ENCODE data around the gene NDUFS3. TPM values are rescaled to one million over a fixed set of nuclear protein-coding genes. Genes with fewer than 3 reads are reported as not detected.
"Not testable (repeated sequence)": the region's sequence is repeated elsewhere in the genome, so short reads cannot be mapped to it uniquely, and the experiment has no call there.

The NDUFS3 gene
- 94.6 and 122 TPM in 2 replicates for total RNA-seq (2014; rRNA removed; shearing (Covaris generic))

DNA sequence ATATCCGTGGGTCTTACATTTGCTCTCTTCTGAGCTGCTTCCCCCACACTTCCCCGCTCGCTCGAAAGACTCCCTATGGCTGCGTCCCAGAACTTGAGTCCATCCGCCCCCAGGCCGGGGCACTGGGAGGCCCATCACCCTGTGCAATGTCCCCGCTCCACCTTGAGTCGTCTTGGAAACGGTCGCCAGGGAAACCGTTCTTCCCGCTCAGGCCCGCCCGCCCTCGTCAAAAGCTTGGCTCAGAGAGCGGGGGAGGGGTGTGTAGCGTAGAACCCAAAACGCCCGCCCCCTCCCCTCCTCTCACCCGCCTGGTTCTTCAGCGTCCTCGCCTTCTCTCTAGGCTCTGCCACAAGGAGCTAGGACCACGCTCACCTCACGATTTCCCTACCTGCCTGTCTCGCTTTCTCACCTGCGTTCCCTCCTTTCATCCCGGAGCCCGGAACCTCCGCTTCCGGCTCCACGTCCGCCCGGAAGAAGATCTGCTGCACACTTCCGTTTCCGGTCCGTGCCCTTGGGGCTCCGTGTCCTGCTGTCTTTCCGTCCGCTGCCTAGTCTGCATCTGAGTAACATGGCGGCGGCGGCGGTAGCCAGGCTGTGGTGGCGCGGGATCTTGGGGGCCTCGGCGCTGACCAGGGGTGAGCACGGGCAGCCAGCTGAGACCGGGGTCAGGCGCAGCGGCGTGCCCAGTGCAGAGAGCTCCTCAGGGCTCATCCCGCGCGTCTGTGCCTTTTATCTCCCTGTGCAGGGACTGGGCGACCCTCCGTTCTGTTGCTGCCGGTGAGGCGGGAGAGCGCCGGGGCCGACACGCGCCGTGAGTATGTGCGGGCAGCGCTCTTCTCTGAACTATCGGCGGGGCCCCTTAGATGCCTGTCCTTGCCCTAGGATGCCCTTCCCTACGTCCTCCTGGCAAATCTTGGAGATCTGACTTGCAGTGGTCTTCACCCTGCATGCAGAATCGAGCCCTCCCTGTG is at the start of gene NDUFS3, which contains the start of gene KBTBD4:
TSS of gene NDUFS3 (plus strand) at position 551 of the 971 bp plus-strand sequence. CDS start at position 569, 18 bp downstream.
TSS of gene KBTBD4 (minus strand) at position 447 of the 971 bp plus-strand sequence. CDS start at position 428, 19 bp downstream.
- DNase-seq (ENCODE audit: low spot score): peak; percentile 82

DNA sequence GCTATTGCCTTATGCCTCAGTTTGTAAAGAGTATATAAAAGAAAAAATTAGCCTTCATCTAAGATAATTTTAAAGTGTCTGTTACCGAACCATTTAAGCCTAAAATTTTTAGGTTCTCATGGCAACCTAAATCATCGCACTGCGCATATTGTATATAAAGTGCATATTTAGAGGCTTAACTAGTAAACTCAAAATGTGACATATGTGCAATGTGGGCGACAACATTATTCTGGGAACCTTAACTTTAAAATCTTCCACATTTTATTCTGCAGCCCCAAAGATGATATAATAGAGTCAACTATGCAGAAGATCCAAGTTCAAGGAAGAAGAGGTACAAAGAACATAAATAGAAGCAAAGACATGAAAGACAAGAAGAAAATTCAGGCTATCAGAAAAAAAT is 48.9 kb upstream of the NDUFS3 start:
- DNase-seq (ENCODE audit: low spot score): no peak

DNA sequence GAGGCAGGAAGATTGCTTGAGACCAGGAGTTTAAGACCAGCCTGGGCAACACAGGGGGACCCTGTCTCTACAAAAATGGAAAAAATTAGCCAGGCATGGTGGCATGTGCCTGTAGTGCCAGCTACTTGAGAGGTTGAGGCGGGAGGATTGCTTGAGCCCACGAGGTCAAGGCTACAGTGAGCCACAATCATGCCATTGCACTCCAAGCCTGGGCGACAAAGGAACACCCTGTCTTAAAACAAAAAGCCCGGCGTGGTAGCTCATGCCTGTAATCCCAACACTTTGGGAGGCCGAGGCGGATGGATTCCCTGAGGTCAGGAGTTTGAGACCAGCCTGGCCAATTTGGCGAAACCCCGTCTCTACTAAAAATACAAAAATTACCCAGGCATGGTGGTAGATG is 48.2 kb upstream of the NDUFS3 start:
- not testable (repeated sequence) for DNase-seq (ENCODE audit: low spot score)

DNA sequence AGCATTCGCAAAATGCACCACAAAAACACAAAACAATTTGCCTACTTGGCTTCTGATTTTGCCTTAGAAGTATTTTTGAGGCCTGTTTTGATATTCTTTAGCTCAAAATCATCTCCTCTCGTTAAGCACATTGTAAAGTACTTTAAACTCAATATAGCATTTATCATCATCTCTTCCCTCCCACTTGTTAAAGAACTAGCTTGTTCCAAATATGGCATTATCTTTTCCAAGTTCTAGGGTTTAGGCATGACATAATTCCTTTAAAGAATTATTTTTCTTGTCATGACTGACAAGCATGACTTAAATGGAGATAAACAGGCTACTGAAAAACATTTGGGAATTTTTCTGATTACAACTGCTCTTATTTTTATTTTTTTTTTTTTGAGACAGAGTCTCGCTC is 47.2 kb upstream of the NDUFS3 start:
- no peak for DNase-seq (ENCODE audit: low spot score)

DNA sequence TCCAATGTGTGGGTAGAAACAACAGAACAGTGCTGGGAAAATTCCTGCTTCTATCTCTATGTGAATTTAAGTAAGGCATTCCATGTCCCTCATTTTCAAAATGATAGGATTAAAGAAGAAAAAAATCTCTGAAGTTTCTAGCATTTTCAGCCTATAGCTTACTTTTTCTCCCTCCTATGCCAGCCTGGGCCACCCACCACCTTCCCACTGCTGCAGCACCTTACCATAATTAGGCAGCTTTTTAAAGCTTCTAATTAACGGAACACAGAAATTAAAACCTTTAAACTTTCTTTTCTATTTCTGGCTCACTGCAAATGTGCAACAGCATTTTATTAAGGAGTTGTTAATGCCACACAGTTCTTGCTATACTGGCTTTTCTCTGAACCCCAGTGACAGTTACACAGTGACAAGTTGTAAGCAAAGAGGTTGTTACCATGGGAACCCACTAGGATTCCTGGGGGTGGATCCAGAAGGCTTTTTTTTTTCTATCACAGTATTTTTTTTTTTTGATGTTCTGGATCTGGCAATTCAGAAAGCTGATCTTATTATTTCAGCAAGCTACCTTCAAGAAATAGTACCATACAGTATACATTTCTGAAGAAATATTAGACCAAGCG is 46.2 kb upstream of the NDUFS3 start:
- DNase-seq (ENCODE audit: low spot score): no peak

DNA sequence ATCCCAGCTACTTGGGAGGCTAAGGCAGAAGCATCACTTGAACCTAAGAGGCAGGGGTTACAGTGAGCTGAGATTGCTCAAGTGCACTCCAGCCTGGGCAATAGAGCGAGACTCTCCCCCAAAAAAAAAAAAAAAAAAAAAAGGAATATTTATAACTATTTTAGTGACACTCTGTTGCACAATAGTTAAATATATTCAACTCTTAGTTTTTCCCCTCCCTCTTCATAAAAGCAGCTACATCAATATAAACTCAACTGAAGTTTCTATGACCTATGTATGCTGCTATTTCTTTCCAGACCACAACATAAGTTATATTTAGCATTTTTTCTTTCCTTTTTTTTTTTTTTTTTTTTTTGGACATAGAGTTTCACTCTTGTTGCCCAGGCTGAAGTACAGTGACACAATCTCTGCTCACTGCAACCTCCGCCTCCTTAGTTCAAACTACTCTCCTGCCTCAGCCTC is 45.2 kb upstream of the NDUFS3 start:
- DNase-seq (ENCODE audit: low spot score): peak; percentile 33

DNA sequence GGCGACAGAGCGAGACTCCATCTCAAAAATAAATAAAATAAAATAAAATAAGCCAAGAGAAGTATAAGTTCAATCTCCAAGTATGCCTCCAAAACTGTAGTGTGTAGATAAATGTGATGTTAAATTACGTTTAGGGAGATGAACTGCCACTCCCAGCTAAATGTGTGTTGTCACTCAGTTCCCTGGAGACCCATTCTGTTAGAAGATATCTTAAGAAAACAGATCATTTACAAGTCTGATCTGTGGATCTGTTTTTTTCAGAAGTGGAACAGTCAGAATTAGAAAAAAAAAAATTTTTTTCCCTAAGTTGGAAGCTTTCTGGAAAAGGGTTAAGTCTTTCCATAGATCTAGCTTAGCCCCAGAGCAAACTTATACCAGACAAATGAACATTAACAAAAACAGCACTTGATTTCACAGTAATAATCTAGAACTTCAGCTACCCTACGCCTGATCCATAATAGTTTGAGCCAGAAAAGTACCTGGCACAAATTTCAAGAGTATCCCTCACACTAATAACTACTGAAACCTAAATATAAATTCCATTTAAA is 44.1 kb upstream of the NDUFS3 start:
- DNase-seq (ENCODE audit: low spot score): no peak

DNA sequence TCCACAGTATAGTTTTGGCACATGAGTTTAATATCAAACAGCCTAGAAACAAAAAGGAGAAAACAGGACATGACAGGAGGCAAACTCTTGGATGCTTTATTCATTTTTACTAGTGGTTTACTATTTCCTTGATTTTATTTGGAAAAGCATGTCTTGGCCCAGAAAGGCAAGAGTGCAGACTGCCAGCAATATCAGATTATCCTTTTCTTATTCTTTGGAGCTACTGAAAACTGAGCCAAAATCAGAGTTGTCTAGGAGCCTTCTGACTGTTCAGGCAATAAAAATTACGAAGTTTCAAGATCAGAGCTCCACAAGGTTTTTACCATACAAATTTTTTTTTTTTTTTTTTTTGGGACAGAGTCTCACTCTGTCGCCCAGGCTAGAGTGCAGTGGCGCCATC is 42.0 kb upstream of the NDUFS3 start:
- DNase-seq (ENCODE audit: low spot score): no peak

DNA sequence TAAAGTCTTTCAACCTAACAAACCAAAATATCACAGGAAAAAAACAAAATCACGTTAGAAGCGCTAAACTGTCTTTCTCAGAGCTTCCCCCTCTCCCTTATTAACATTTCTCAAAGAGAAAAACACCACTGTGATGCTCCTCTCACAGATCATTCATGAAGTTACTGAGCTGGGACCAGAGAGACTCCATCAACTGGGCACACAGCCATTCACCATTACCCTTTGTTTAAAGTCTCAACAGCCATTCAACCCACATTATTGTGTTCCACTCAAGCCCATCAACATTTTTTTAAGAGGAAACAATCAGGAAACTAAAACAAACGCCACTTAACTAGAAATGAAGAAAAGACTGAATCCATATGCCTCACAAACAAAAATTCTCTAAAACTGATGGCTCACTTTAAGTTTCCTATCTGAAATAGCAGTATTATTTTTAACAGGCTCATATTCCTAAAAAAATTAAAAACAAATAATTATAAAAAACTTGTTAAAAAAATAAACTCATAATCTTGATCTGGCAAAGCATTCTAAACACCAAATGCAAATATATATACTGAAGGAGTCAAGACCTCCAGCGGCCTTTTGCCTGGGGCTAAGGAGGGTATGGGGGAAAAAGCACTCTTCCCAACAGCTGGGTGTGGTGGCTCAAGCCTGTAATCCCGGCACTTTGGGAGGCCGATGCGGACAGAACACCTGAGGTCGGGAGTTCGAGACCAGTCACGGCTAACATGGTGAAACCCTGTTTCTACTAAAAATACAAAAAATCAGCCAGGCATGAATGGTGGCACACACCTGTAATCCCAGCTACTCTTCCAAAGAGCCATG is 39.9 kb upstream of the NDUFS3 start:
- peak; percentile 41 for DNase-seq (ENCODE audit: low spot score)

DNA sequence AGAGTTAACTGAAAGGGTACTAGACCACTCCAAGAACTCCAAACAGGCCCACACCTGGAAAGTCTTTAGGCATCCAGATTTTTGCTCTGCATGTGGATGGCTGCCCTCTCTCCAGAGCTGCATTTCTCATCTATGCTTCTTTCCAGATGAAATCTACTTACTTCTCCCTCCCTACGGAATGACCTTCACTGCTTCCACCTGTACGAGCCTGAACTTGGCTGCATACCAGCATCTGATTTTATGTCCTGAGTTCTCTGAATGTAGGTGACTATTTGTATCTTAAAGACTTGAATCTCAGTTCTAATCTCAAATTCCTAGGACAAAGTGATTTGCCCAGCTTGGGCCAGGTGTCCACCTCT is 39.2 kb upstream of the NDUFS3 start:
- no peak for DNase-seq (ENCODE audit: low spot score)

DNA sequence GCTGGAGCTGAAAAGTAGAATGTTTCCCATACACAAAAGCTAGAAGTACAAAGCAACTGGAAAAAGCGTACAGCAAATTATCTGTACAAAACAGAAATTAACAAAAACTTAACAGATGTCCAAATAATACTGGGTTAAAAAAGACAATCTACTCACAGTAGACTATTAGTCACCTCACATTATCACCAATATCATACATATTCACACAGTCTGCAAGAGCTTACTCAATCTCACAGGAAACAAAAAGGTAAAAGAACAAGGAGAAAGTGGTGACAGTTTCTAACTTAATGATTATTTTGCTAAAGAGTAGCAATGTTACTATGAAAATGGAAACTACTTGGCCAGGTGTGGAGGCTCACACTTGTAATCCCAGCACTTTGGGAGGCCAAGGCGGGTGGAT is 37.8 kb upstream of the NDUFS3 start:
- DNase-seq (ENCODE audit: low spot score): no peak

DNA sequence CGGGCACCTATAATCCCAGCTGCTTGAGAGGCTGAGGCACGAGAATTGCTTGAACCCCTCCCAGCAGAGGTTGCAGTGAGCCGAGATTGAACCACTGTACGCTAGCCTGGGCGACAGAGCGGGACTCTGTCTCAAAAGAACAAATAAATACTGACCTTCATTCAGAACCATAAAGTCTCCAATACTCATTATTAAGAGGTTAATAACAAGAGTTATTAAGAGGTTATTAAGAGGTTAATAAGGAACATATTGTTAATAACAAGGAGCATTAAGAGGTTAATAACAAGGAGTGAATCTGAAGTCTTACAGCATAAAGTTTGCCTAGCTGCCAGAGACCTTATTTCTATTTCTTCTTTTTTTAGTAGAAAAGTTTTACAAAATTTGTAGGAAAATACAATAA is 33.6 kb upstream of the NDUFS3 start:
- no peak for DNase-seq (ENCODE audit: low spot score)

DNA sequence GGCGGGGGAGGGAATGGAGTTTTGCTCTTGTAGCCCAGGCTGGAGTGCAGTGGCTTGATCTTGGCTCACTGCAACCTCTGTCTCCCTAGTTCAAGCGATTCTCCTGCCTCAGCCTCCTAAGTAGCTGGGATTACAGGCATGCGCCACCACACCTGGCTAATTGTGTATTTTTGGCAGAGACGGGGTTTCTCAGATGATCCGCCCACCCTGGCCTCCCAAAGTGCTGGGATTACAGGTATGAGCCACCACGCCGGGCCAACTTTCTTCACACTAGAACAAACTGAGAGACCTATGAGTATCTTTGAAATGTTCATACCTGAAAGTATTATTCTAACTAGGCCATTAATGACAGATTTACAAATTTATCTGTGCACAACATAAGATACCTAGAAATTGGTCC is 32.6 kb upstream of the NDUFS3 start:
- DNase-seq (ENCODE audit: low spot score): not testable (repeated sequence)

DNA sequence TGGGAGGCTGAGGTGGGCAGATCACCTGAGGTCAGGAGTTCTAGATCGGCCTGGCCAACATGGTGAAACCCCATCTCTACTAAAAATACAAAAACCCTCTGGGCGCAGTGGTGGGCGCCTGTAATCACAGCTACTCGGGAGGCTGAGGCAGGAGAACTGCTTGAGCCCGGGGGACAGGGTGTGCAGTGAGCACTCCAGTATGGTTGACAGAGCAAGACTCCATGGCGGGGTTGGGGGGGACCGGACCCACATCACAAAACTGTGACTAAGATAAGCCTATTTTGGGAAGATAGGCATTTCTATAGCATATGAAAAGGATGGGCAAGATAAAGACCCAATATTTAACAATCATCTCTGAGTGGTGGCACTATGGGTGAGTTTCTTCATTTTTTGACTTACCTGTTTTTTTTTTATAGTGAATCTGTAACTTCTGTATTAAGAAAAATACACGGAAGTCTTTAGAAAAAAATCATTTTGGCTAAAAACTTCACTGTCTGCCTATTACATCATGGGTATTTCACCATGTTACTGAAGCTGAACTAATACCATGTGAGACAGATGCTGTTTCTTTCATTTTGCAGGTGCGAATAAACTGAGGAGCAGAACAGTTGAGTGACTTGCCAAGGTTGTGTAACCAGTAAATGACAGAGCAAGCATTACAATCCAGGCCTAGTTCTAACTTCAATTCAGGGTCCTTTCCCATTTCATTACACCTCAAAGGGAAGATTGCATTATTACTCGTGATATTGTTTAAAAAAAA is 28.4 kb upstream of the NDUFS3 start:
- no peak for DNase-seq (ENCODE audit: low spot score)

DNA sequence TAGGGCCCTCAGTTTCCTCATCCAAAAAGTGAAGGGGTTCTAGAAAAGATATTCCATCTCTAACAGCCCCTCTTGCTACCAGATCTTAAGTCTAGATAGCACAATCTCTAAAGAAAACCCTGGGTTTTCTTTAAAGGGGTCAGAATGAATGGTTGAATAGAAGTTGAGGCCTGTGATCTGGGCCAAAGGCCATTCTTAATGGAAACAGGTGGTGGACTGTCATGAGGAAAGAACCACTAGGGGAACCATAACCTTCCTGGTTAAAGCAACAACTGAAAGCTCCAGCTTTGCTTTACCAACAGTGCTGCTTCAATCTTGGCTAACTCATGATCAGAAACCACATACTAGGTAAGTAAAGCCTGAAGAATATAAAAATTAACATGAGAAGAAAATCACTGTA is 27.8 kb upstream of the NDUFS3 start:
- DNase-seq (ENCODE audit: low spot score): peak; percentile 42

DNA sequence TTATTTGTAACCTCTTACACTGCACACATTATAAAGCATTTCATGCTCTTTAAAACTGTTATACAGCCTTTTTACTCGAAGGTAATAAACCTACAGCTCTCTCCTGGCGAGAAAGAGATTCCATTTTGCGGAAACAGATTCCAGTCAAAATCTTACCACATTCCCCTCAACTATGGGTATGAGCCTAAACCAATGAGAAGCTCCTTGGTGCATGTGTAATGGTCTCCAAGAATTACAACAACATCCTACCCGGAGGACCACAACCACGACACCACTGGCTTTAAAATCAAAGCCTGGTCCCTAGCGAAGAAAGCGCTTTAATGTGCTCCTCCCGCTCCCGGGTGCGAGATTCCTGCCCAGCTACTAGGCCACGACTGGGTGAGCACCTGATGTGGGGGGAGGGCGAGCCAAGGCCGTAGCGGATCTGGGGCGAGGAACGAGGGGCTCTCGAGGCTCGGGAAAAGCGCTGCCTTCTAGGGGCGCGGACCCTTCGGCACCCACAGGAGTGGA is 26.8 kb upstream of the NDUFS3 start:
- no peak for DNase-seq (ENCODE audit: low spot score)

DNA sequence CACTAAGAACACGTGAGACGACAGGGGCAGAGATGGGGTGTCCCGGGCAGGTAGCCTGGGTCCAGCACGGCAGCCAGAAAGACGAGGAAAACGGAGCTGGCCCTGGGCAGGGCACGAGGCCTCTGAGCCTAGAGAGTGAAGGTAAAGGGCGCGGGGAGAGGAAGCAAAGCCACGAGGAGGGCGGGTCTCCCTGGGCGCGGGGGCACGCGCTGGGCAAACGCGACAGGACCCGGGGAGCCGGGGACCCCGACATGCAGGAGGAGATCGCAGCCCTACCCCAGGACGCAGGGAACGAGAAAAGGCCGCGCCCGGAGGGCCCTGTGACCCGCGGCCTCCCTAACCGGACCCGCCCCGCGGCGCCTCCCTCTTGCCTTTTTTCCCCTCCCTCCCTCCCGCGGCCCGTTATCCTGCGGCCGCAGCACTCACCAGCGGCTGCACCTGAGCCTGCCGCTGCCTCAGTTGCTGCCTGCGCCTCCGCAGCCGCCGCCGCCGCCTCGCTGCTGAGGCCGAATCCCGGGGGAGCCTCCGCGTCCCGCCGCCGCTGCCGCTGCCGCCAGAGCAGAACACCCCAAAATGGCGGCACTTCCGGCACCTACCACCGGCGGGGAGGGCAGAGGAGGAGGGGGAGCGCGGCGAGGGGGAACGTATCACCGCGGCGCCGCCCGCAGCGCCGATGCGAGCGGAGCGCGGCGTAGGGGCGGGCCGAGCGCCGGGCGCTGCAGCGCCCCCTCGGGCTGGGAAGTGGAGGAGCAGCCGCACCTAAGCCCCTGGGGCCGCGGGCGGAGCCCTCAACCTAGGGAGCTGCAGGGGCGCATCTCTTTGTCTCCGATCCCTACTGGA is 26.1 kb upstream of the NDUFS3 start, which contains the start of gene CELF1:
TSS of gene CELF1 (minus strand) at position 567 of the 840 bp plus-strand sequence. CDS start 53,609 bp downstream, outside the sequence.
- DNase-seq (ENCODE audit: low spot score): peak; percentile 87

DNA sequence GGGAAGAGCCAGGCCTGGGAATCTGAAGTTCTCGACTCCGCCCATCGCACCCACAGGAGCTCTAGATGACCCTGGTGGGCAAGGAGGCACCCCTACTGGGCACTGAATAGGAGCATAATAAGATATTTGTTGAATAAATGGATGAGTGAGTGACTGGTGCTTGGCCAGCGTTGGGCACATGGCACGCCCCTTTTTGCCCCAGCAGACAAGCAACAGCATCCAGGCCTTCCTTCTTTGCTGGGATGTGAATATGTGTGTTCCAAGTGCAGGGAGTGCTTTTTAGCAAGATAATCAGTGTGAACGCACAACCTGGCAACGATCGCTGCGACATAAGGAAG is 25.5 kb upstream of the NDUFS3 start:
- no peak for DNase-seq (ENCODE audit: low spot score)

DNA sequence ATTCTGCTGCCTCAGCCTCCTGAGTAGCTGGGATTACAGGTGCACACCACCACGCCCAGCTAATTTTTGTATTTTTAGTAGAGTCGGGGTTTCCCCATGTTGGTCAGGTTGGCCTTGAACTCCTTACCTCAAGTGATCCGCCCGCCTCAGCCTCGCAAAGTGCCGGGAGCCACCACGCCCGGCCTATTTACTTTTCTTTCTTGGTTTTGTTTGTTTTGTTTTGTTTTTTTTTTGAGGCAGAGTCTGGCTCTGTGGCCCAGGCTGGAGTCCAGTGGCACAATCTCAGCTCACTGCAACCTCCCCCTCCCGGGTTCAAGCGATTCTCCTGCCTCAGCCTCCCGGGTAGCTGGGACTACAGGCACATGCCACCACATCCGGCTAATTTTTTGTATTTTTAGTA is 21.9 kb upstream of the NDUFS3 start:
- DNase-seq (ENCODE audit: low spot score): not testable (repeated sequence)

DNA sequence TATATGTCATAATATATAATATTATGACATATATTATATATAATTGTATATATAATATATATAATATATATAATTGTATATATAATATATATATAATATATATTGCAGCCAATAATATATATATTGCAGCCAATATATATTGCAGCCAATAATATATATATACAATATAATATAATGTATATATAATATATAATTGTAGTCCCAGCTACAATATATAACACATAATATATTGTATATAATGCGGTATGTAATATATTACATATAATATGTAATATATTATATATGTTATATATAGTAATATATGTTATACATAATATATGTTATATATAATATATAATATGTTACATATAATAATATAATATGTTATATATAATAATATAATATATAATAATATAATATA is 20.2 kb upstream of the NDUFS3 start:
- DNase-seq (ENCODE audit: low spot score): no peak

Measured in H4 (cell line).